CD4-positive, alpha-beta memory T cell (primary cell): ENCODE results near the gene DOLK. TPM values are rescaled to one million over a fixed set of nuclear protein-coding genes. Genes with fewer than 3 reads are reported as not detected.

ENCODE experiments used
- polyA plus RNA-seq, 2 donors: library from polyadenylated mRNA; unstranded; fragments of 300-500 nt; fragmentation: Illumina TruSeq; gene quantifications; one replicate each; pipeline ENCODE4 v1.2.3, GENCODE V29; 2021
- total RNA-seq, 2 experiments: library from RNA; stranded (reverse); gene quantifications; one replicate each; pipeline ENCODE4 v1.2.3, GENCODE V29; 2021

DOLK gene
- total and polyA plus RNA-seq, 4 experiments from 2014 or later: 9.1 to 12.9 (median 10.8) TPM

Other genes starting within 250 kb of the DOLK start
- gene PKN3, start 245.1 kb downstream of the DOLK start, total RNA-seq: 1 to 10 TPM; 1.7 to 2.6 TPM
- 1 to 10 TPM in 1 of 2 donors, under 1 TPM in 1; 0.48 to 1.3 TPM for gene PKN3, start 245.1 kb downstream of the DOLK start, polyA plus RNA-seq
- 10 to 100 TPM; 24.6 to 25.7 TPM for gene ZDHHC12, start 223.5 kb downstream of the DOLK start, total RNA-seq
- 10 to 100 TPM; 57.6 to 75.7 TPM for gene ZDHHC12, start 223.5 kb downstream of the DOLK start, polyA plus RNA-seq
- 10 to 100 TPM; 37.9 to 44.2 TPM for gene ZER1, start 175.7 kb downstream of the DOLK start, total RNA-seq
- gene ZER1, start 175.7 kb downstream of the DOLK start, polyA plus RNA-seq: 10 to 100 TPM; 35.6 to 41.1 TPM
- gene TBC1D13, start 160.3 kb downstream of the DOLK start, total RNA-seq: 10 to 100 TPM; 28.0 to 31.4 TPM
- gene TBC1D13, start 160.3 kb downstream of the DOLK start, polyA plus RNA-seq: 10 to 100 TPM; 26.0 to 29.2 TPM
- 10 to 100 TPM; 18.5 to 19.7 TPM for gene ENDOG, start 129.1 kb downstream of the DOLK start, total RNA-seq
- gene ENDOG, start 129.1 kb downstream of the DOLK start, polyA plus RNA-seq: 10 to 100 TPM; 21.2 to 25.9 TPM
- 10 to 100 TPM; 79.1 to 86.0 TPM for gene SPOUT1, start 117.8 kb downstream of the DOLK start, total RNA-seq
- gene SPOUT1, start 117.8 kb downstream of the DOLK start, polyA plus RNA-seq: 10 to 100 TPM; 74.4 to 91.1 TPM
- gene KYAT1, start 65.7 kb downstream of the DOLK start, total RNA-seq: 10 to 100 TPM in 1 of 2 experiments, 1 to 10 TPM in 1; 9.8 to 12.4 TPM
- gene KYAT1, start 65.7 kb downstream of the DOLK start, polyA plus RNA-seq: 10 to 100 TPM; 11.0 to 11.6 TPM
- 10 to 100 TPM; 24.4 to 26.4 TPM for gene LRRC8A, start 65.5 kb downstream of the DOLK start, total RNA-seq
- 10 to 100 TPM; 18.7 to 40.6 TPM for gene LRRC8A, start 65.5 kb downstream of the DOLK start, polyA plus RNA-seq
- gene PHYHD1, start 26.6 kb downstream of the DOLK start, total RNA-seq: 1 to 10 TPM; 1.7 to 2.2 TPM
- not detected for gene PHYHD1, start 26.6 kb downstream of the DOLK start, polyA plus RNA-seq
- gene NUP188, start 96 bp upstream of the DOLK start, total RNA-seq: 10 to 100 TPM; 70.1 to 70.8 TPM
- gene NUP188, start 96 bp upstream of the DOLK start, polyA plus RNA-seq: 10 to 100 TPM; 27.2 to 39.4 TPM
- 100 to 1,000 TPM; 111 to 113 TPM for gene SH3GLB2, start 80.7 kb upstream of the DOLK start, total RNA-seq
- gene SH3GLB2, start 80.7 kb upstream of the DOLK start, polyA plus RNA-seq: 10 to 100 TPM; 23.8 to 43.5 TPM
- gene MIGA2, start 89.0 kb upstream of the DOLK start, total RNA-seq: 10 to 100 TPM; 80.5 to 84.2 TPM
- gene MIGA2, start 89.0 kb upstream of the DOLK start, polyA plus RNA-seq: 10 to 100 TPM in 1 of 2 donors, 1 to 10 TPM in 1; 6.6 to 11.6 TPM
- 10 to 100 TPM; 11.4 to 13.0 TPM for gene DOLPP1, start 133.5 kb upstream of the DOLK start, total RNA-seq
- gene DOLPP1, start 133.5 kb upstream of the DOLK start, polyA plus RNA-seq: 10 to 100 TPM; 10.1 to 12.8 TPM
- 10 to 100 TPM; 11.2 to 12.4 TPM for gene CRAT, start 163.2 kb upstream of the DOLK start, total RNA-seq
- gene CRAT, start 163.2 kb upstream of the DOLK start, polyA plus RNA-seq: 10 to 100 TPM in 1 of 2 donors, 1 to 10 TPM in 1; 8.7 to 21.0 TPM
- gene PTPA, start 163.8 kb upstream of the DOLK start, total RNA-seq: 10 to 100 TPM; 49.0 to 51.3 TPM
- 10 to 100 TPM; 10.8 to 14.1 TPM for gene PTPA, start 163.8 kb upstream of the DOLK start, polyA plus RNA-seq
- 1 to 10 TPM; 3.1 to 3.6 TPM for gene IER5L, start 230.7 kb upstream of the DOLK start, total RNA-seq
- gene IER5L, start 230.7 kb upstream of the DOLK start, polyA plus RNA-seq: under 1 TPM; 0.07 to 0.08 TPM